Astrocyte (in vitro differentiated cells and primary cell): ENCODE data around the gene ZCCHC24. TPM values are rescaled to one million over a fixed set of nuclear protein-coding genes. Genes with fewer than 3 reads are reported as not detected.
A peak's percentile ranks its signal among the peaks of the same experiment; 100 is the strongest.

Source experiments
- DNase-seq: peaks from one replicate; pipeline ENCODE4 v3.0.0-alpha.2; 2010; ENCODE audit warnings: low read depth
- FAIRE-seq: peaks from 2 replicates; lab custom pipeline; 2011; peaks lifted over from hg19 to GRCh38; lab: Jason Lieb, UNC
- H2AFZ ChIP-seq: 2 replicates; pipeline ENCODE4 v1.6.0; 2012; ENCODE audit warnings: low read depth, low read length, inconsistent platforms
- H3K27ac ChIP-seq: 2 replicates; pipeline ENCODE4 v1.5.1; 2011; ENCODE audit warnings: low read depth, low read length, inconsistent platforms
- H3K27me3 ChIP-seq: 2 replicates; pipeline ENCODE4 v1.6.0; 2011; ENCODE audit warnings: low read length, inconsistent platforms; ENCODE audit not compliant: insufficient read depth
- H3K36me3 ChIP-seq: 2 replicates; pipeline ENCODE4 v1.5.1; 2011; ENCODE audit warnings: low read length, inconsistent platforms; ENCODE audit not compliant: insufficient read depth
- H3K4me1 ChIP-seq: 2 replicates; pipeline ENCODE4 v1.5.1; 2011; ENCODE audit warnings: low read length, inconsistent platforms; ENCODE audit not compliant: insufficient read depth
- H3K4me2 ChIP-seq: 2 replicates; pipeline ENCODE4 v1.6.0; 2012; ENCODE audit warnings: low read length, inconsistent platforms
- H3K4me3 ChIP-seq: 2 replicates; pipeline ENCODE4 v1.5.1; 2011; ENCODE audit warnings: low read depth, mild to moderate bottlenecking, low read length, inconsistent platforms; ENCODE audit not compliant: insufficient read depth
- H3K79me2 ChIP-seq: 2 replicates; pipeline ENCODE4 v1.6.0; 2012; ENCODE audit warnings: mild to moderate bottlenecking, low read length, inconsistent platforms; ENCODE audit not compliant: insufficient read depth
- H3K9ac ChIP-seq: 2 replicates; pipeline ENCODE4 v1.6.0; 2012; ENCODE audit warnings: mild to moderate bottlenecking, low read length, inconsistent platforms
- H3K9me3 ChIP-seq: 2 replicates; pipeline ENCODE4 v1.5.1; 2012; ENCODE audit warnings: low read depth, mild to moderate bottlenecking, low read length, inconsistent platforms; ENCODE audit not compliant: insufficient read depth
- H4K20me1 ChIP-seq: 2 replicates; pipeline ENCODE4 v1.6.0; 2012; ENCODE audit warnings: low read length, inconsistent platforms; ENCODE audit not compliant: insufficient read depth
- H3K27ac Mint-ChIP-seq: one replicate; pipeline ENCODE4 v1.8.0; 2021; ENCODE audit warnings: mild to moderate bottlenecking, mixed read lengths; ENCODE audit not compliant: unreplicated experiment
- H3K27me3 Mint-ChIP-seq: one replicate; pipeline ENCODE4 v1.8.0; 2021; ENCODE audit warnings: low read depth, mixed read lengths; ENCODE audit not compliant: unreplicated experiment
- H3K36me3 Mint-ChIP-seq: one replicate; pipeline ENCODE4 v1.8.0; 2021; ENCODE audit warnings: low read depth, mixed read lengths; ENCODE audit not compliant: unreplicated experiment
- H3K4me1 Mint-ChIP-seq: one replicate; pipeline ENCODE4 v1.8.0; 2021; ENCODE audit warnings: low read depth, mixed read lengths; ENCODE audit not compliant: unreplicated experiment
- H3K4me3 Mint-ChIP-seq: one replicate; pipeline ENCODE4 v1.8.0; 2021; ENCODE audit warnings: mild to moderate bottlenecking, moderate library complexity, mixed read lengths; ENCODE audit not compliant: unreplicated experiment
- H3K9me3 Mint-ChIP-seq: one replicate; pipeline ENCODE4 v1.8.0; 2021; ENCODE audit warnings: mild to moderate bottlenecking, mixed read lengths; ENCODE audit not compliant: unreplicated experiment
- CTCF ChIP-seq: IDR thresholded peaks from 2 replicates; pipeline ENCODE4 v1.5.1; 2011; ENCODE audit warnings: low read depth, mild to moderate bottlenecking, inconsistent platforms, low read length, moderate library complexity; ENCODE audit not compliant: insufficient read depth
- EZH2 ChIP-seq: IDR thresholded peaks from 2 replicates; pipeline ENCODE4 v1.6.1; 2012; ENCODE audit warnings: mild to moderate bottlenecking, low read length, inconsistent platforms; ENCODE audit not compliant: insufficient read depth
- total RNA-seq: library from RNA; stranded (reverse); gene quantifications from 2 replicates; pipeline ENCODE4 v1.2.1, GENCODE V29; 2021

ZCCHC24 gene
- total RNA-seq, 1 donor from 2014 or later, result 21.4 TPM

GRCh38 chr10:79441433-79441832 lies 4.0 kb downstream of the ZCCHC24 start:
- peaks cover 46% of the 10 kb centered on the region for H3K4me1 ChIP-seq
- H3K79me2 ChIP-seq, result peaks cover 76% of the 10 kb centered on the region
- Mint-ChIP-seq H3K9me3 (no peaks in the 10 kb centered on the region), H3K27me3 (no peaks in the 10 kb centered on the region), H3K4me3 (no peak overlapping the region), H3K27ac (no peak overlapping the region), H3K36me3 (peaks cover 5% of the 10 kb centered on the region), H3K4me1 (peaks cover 30% of the 10 kb centered on the region)
- peak overlapping the region; percentile 42 for H3K27ac ChIP-seq
- DNase-seq (no peak), FAIRE-seq (no peak)
- TF ChIP-seq EZH2, result no peak
- no peak for TF ChIP-seq CTCF
- no peak overlapping the region for H3K4me3 ChIP-seq
- no peaks in the 10 kb centered on the region for H3K36me3 ChIP-seq
- no peak overlapping the region for H2AFZ ChIP-seq
- H3K27me3 ChIP-seq, result no peaks in the 10 kb centered on the region
- no peaks in the 10 kb centered on the region for H3K9me3 ChIP-seq
- H3K4me2 ChIP-seq, result peak overlapping the region; percentile 60
- H3K9ac ChIP-seq, result no peak overlapping the region
- H4K20me1 ChIP-seq, result peaks cover 78% of the 10 kb centered on the region

GRCh38 chr10:79440281-79440680 lies 5.1 kb downstream of the ZCCHC24 start:
- H3K9me3 Mint-ChIP-seq, result no peaks in the 10 kb centered on the region
- H3K79me2 ChIP-seq, result peaks cover 85% of the 10 kb centered on the region
- H3K4me3 ChIP-seq, result no peak overlapping the region
- TF ChIP-seq CTCF, result no peak
- TF ChIP-seq EZH2, result no peak
- peak overlapping the region; percentile 52 for H3K4me2 ChIP-seq
- DNase-seq, result no peak
- peaks cover 5% of the 10 kb centered on the region for H3K36me3 Mint-ChIP-seq
- peak overlapping the region; percentile 37 for H3K27ac ChIP-seq
- H2AFZ ChIP-seq, result no peak overlapping the region
- no peak overlapping the region for H3K4me3 Mint-ChIP-seq
- no peak overlapping the region for H3K9ac ChIP-seq
- no peaks in the 10 kb centered on the region for H3K27me3 ChIP-seq
- H3K36me3 ChIP-seq, result no peaks in the 10 kb centered on the region
- peaks cover 30% of the 10 kb centered on the region for H3K4me1 Mint-ChIP-seq
- no peaks in the 10 kb centered on the region for H3K9me3 ChIP-seq
- no peak for FAIRE-seq
- peaks cover 79% of the 10 kb centered on the region for H4K20me1 ChIP-seq
- H3K4me1 ChIP-seq, result peaks cover 52% of the 10 kb centered on the region
- H3K27me3 Mint-ChIP-seq, result no peaks in the 10 kb centered on the region
- no peak overlapping the region for H3K27ac Mint-ChIP-seq

GRCh38 chr10:79438699-79439085 lies 6.7 kb downstream of the ZCCHC24 start:
- Histone ChIP-seq H2AFZ (no peak overlapping the region), H4K20me1 (peaks cover 81% of the 10 kb centered on the region), H3K27me3 (no peaks in the 10 kb centered on the region), H3K4me1 (peaks cover 63% of the 10 kb centered on the region), H3K4me3 (no peak overlapping the region), H3K27ac (no peak overlapping the region), H3K36me3 (no peaks in the 10 kb centered on the region), H3K9me3 (no peaks in the 10 kb centered on the region), H3K4me2 (no peak overlapping the region), H3K9ac (no peak overlapping the region), H3K79me2 (peaks cover 84% of the 10 kb centered on the region)
- Mint-ChIP-seq H3K36me3 (peaks cover 5% of the 10 kb centered on the region), H3K4me1 (peaks cover 40% of the 10 kb centered on the region), H3K9me3 (no peaks in the 10 kb centered on the region), H3K4me3 (no peak overlapping the region), H3K27me3 (no peaks in the 10 kb centered on the region), H3K27ac (no peak overlapping the region)
- DNase-seq, result no peak
- FAIRE-seq, result no peak
- TF ChIP-seq EZH2, result no peak
- no peak for TF ChIP-seq CTCF
